Peyer's patch (tissue), 4 donors: ENCODE measurements around the gene TMEM51. TPM values are rescaled to one million over a fixed set of nuclear protein-coding genes. Genes with fewer than 3 reads are reported as not detected.

Source experiments
- DNase-seq, 3 donors: peaks; one replicate each; pipeline ENCODE4 v3.0.0-alpha.2; 2017 to 2019
- H3K27ac ChIP-seq, 4 donors: fragments of 200-600 bp; sonication (generic); one replicate each; pipeline ENCODE4 v1.5.1; 2016 to 2019
- H3K27me3 ChIP-seq, 2 donors: fragments of 200-600 bp; sonication (generic); one replicate each; pipeline ENCODE4 v1.5.1; 2019
- H3K36me3 ChIP-seq, 3 donors: fragments of 200-600 bp; sonication (generic); one replicate each; pipeline ENCODE4 v1.5.1; 2016 to 2019
- H3K4me1 ChIP-seq, 4 donors: fragments of 200-600 bp; sonication (generic); one replicate each; pipeline ENCODE4 v1.5.1; 2016 to 2019
- H3K4me3 ChIP-seq, 4 donors: fragments of 200-600 bp; sonication (generic); 1 replicate in 3 of 4; 2 replicates in 1 of 4; pipeline ENCODE4 v1.5.1; 2016 to 2019; ENCODE audit warnings: mild to moderate bottlenecking in 1 of 4
- H3K9me3 ChIP-seq, 4 donors: fragments of 200-600 bp; sonication (generic); one replicate each; pipeline ENCODE4 v1.5.1; 2016 to 2019; ENCODE audit warnings: mild to moderate bottlenecking in 1 of 4
- POLR2A ChIP-seq, 2 donors: fragments of 450-650 bp; IDR thresholded peaks; one replicate each; pipeline ENCODE4 v1.5.1; 2017; ENCODE audit warnings: antibody characterized with exemption in 2 of 2, mild to moderate bottlenecking in 2 of 2, moderate library complexity in 2 of 2
- total RNA-seq, 4 donors: library from RNA; depleted of rRNA; stranded (reverse); fragments of >200 nt; gene quantifications; one replicate each; pipeline ENCODE4 v1.1.0, GENCODE V29; 2016
- TF ChIP-seq, protein P1 (sequence below), 6 experiments: fragments of 450-650 bp in 4 of 6; fragments of 200-600 bp in 2 of 6; sonication (generic) in 1 of 6; IDR thresholded peaks; one replicate each; pipeline ENCODE4 v1.5.1; 2017 to 2019; ENCODE audit warnings: antibody characterized with exemption in 6 of 6, mild to moderate bottlenecking in 3 of 6, moderate library complexity in 1 of 6

TMEM51 gene
- total RNA-seq, 4 donors from 2014 or later: 3.3 to 31.0 (median 20.6) TPM

DNA sequence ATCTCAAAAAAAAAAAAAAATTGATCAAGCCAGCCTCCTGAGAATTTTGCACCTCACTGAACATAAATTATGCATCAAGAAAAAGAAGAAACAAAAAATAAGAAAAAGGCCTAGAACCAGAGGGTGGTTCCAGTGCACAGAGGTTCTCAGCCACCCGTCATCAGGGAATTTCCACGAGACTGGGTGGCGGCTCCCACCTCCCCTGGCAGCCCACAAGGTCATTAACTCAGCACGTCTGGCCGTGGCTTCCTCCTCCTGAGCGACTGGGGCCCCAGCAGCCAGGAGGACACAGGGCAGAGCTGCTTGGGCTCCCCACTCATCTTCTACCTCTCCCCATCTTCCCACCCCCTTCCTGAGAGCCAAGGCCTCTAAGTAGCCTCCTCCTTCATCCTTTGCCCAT, 15.7 kb upstream of the TMEM51 start:
- DNase-seq: no peak
- no peaks in the 10 kb centered on the region for H3K4me1 ChIP-seq

DNA sequence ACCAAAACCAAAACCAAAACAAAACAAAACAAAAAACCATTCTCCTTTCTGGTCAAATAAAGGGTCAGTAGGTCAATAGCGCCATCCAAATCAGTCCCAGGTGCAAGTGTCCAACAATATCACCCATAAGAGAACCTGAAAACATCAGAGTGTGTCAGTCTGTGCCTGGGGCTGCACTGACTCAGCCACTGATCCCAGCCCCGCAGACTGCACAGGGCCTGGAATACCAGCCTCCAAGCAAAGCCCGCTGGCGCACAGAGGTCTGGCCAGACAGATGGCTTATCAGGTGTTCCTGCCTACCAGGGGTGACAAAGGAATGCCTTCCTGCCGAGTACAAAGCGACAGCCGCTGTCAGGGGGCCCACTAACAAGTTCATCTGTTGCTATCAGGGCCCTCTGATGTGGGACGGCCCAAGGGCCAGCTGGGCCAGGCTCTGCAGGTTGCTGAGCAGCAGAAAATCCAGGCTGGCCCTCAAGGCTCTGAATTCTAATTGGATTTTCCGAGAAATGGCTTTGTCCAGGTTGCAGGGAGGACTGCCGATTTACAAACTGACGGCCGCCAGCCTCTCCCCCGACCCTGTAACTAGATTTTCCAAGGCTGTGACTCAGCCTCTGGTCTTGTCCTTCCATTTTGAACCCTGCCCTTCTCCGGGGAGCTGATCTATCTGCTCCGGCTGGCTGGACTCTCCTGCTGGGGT, 13.7 kb upstream of the TMEM51 start:
- no peak overlapping the region for H3K27ac ChIP-seq
- no peak for DNase-seq
- no peak for TF ChIP-seq POLR2A (IDR thresholded peaks at IDR 0.05)
- TF ChIP-seq, protein P1, sequence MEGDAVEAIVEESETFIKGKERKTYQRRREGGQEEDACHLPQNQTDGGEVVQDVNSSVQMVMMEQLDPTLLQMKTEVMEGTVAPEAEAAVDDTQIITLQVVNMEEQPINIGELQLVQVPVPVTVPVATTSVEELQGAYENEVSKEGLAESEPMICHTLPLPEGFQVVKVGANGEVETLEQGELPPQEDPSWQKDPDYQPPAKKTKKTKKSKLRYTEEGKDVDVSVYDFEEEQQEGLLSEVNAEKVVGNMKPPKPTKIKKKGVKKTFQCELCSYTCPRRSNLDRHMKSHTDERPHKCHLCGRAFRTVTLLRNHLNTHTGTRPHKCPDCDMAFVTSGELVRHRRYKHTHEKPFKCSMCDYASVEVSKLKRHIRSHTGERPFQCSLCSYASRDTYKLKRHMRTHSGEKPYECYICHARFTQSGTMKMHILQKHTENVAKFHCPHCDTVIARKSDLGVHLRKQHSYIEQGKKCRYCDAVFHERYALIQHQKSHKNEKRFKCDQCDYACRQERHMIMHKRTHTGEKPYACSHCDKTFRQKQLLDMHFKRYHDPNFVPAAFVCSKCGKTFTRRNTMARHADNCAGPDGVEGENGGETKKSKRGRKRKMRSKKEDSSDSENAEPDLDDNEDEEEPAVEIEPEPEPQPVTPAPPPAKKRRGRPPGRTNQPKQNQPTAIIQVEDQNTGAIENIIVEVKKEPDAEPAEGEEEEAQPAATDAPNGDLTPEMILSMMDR (IDR thresholded peaks at IDR 0.05): no peak

More for the DNA sequence above, 15.7 kb upstream of the TMEM51 start:
- Histone ChIP-seq H3K4me3 (no peak overlapping the region), H3K27ac (no peak overlapping the region), H3K9me3 (no peaks in the 10 kb centered on the region), H3K36me3 (no peaks in the 10 kb centered on the region), H3K27me3 (no peaks in the 10 kb centered on the region)
- no peak for TF ChIP-seq POLR2A (IDR thresholded peaks at IDR 0.05)
- TF ChIP-seq, protein P1 (IDR thresholded peaks at IDR 0.05): no peak

DNA sequence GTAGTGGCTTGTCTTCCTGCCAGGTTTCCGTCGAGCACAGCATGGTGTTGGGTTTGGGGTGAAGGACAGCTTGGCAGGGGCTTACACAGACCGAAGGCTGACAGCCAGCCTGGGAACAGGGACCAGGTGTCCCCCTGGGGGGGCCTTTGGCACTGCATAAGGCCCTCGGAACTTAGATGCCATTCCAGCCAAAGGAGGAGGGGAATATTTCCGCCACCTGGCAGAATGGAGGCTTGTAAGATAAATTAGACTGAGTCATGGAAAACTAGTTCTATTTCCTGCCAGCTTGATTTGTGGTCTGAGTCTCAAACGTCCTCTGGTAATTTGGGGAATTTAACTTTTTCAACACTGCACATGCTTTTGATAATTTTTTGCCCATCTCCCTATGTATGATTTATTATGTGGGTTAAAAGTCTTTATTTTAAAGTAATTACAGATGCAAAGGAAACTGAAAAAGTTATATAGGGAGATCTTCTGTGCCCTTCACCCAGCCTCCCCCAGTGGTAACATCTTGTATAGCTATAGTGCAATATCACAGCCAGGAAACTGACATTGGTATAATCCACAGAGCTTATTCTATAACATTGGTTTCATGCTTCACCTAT, 11.5 kb upstream of the TMEM51 start:
- Histone ChIP-seq H3K36me3 (no peaks in the 10 kb centered on the region), H3K4me1 (no peaks in the 10 kb centered on the region), H3K9me3 (no peaks in the 10 kb centered on the region), H3K27me3 (no peaks in the 10 kb centered on the region), H3K27ac (no peak overlapping the region), H3K4me3 (no peak overlapping the region)
- no peak for TF ChIP-seq POLR2A (IDR thresholded peaks at IDR 0.05)
- TF ChIP-seq, protein P1 (IDR thresholded peaks at IDR 0.05): no peak
- DNase-seq: no peak

More for the DNA sequence above, 13.7 kb upstream of the TMEM51 start:
- H3K4me3 ChIP-seq: no peak overlapping the region
- H3K4me1 ChIP-seq: no peaks in the 10 kb centered on the region
- H3K36me3 ChIP-seq: no peaks in the 10 kb centered on the region
- no peaks in the 10 kb centered on the region for H3K9me3 ChIP-seq
- no peaks in the 10 kb centered on the region for H3K27me3 ChIP-seq

DNA sequence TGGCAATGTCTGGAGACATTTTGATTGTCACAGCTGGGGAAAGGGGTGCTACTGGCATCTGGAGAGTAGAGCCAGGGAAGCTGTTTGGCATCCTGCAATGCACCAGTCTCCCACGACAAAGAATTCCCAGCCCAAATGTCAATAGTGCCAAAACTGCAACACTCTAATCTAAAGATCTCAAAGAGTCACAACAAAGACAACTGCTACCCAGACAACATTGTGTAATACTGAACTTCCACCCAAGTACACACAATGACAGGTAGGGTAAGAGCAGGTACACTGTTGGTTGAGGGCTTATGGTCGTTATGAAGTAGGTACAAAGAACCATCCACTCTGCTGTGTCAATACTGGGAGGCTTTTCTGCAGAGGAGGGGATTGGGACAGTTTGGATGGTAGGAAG, 8.2 kb upstream of the TMEM51 start:
- Histone ChIP-seq H3K9me3 (no peaks in the 10 kb centered on the region), H3K36me3 (no peaks in the 10 kb centered on the region), H3K4me1 (no peaks in the 10 kb centered on the region), H3K27me3 (no peaks in the 10 kb centered on the region), H3K4me3 (no peak overlapping the region), H3K27ac (no peak overlapping the region)
- no peak for DNase-seq
- TF ChIP-seq, protein P1 (IDR thresholded peaks at IDR 0.05): no peak
- no peak for TF ChIP-seq POLR2A (IDR thresholded peaks at IDR 0.05)

DNA sequence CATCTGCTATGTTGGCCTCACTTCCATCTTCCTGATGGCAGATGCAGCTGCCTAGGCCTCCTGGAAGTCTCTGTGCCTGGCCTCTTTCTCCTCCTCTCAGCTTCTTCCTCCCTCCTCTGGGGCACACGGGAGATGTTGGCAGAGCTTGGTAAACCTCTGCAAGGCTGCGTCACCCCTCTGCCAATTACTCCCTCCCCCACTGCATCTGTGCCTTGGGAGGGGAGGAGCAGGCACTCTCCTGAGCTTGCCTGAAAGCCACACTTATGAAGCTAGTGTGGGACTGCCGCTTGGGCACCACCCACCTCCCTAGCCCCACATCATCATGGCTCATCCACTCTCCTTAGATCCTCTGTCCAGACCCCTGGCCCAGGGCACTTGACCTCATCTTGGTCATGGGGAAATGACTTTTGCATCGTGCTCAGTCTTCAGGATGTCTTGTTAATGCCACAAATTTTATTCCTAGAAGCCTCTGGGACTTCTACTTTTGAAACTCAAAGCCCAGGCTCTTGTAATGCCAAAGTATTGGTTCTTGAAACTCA, 7.3 kb upstream of the TMEM51 start:
- Histone ChIP-seq H3K36me3 (no peaks in the 10 kb centered on the region), H3K27ac (no peak overlapping the region), H3K27me3 (no peaks in the 10 kb centered on the region), H3K4me3 (no peak overlapping the region), H3K4me1 (peaks cover 0 to 1% (median 0%) of the 10 kb centered on the region in 4 donors), H3K9me3 (no peaks in the 10 kb centered on the region)
- TF ChIP-seq, protein P1 (IDR thresholded peaks at IDR 0.05): no peak
- TF ChIP-seq POLR2A (IDR thresholded peaks at IDR 0.05): no peak
- DNase-seq: no peak
